Progenitor cell of endocrine pancreas (in vitro differentiated cells): ENCODE data around the gene BMPR1A. TPM values are rescaled to one million over a fixed set of nuclear protein-coding genes. Genes with fewer than 3 reads are reported as not detected.
"Not testable (repeated sequence)": the region's sequence is repeated elsewhere in the genome, so short reads cannot be mapped to it uniquely, and the experiment has no call there.

Experiments
- DNase-seq: peaks from one replicate; pipeline ENCODE4 v3.0.0; 2021; ENCODE audit warnings: low spot score; ENCODE audit not compliant: unreplicated experiment
- H3K27ac Mint-ChIP-seq: 2 replicates; pipeline ENCODE4 v1.8.0; 2021; ENCODE audit warnings: mild to moderate bottlenecking, moderate library complexity, mixed read lengths
- H3K27me3 Mint-ChIP-seq: 2 replicates; pipeline ENCODE4 v1.8.0; 2021; ENCODE audit warnings: mixed read lengths
- H3K36me3 Mint-ChIP-seq: 2 replicates; pipeline ENCODE4 v1.8.0; 2022; ENCODE audit warnings: mixed read lengths; ENCODE audit not compliant: insufficient read depth
- H3K4me1 Mint-ChIP-seq: 2 replicates; pipeline ENCODE4 v1.8.0; 2021; ENCODE audit warnings: low read depth, mixed read lengths
- H3K4me3 Mint-ChIP-seq: 2 replicates; pipeline ENCODE4 v1.8.0; 2021; ENCODE audit warnings: low read depth, mild to moderate bottlenecking, moderate library complexity, mixed read lengths
- H3K9me3 Mint-ChIP-seq: 2 replicates; pipeline ENCODE4 v1.8.0; 2021; ENCODE audit warnings: low read depth, mixed read lengths
- CTCF ChIP-seq: fragments of 200-600 bp; sonication (generic); IDR thresholded peaks from one replicate; pipeline ENCODE4 v1.5.0; 2021; ENCODE audit warnings: antibody characterized with exemption, mild to moderate bottlenecking; ENCODE audit not compliant: unreplicated experiment
- total RNA-seq: library from RNA; stranded (reverse); gene quantifications from 2 replicates; pipeline ENCODE4 v1.2.1, GENCODE V29; 2021

Gene BMPR1A
- total RNA-seq, 1 donor from 2014 or later, result 89.7 TPM

- peaks cover 24% of the 10 kb centered on the region for H3K4me1 Mint-ChIP-seq
- no peak for TF ChIP-seq CTCF
- no peak overlapping the region for H3K4me3 Mint-ChIP-seq
- H3K9me3 Mint-ChIP-seq, result no peaks in the 10 kb centered on the region
- DNase-seq, result no peak
- no peak overlapping the region for H3K27ac Mint-ChIP-seq
- H3K27me3 Mint-ChIP-seq, result peaks cover 8% of the 10 kb centered on the region
- H3K36me3 Mint-ChIP-seq, result no peaks in the 10 kb centered on the region
These were observed 26.7 kb upstream of the BMPR1A start for GRCh38 chr10:86729677-86730076.

DNA sequence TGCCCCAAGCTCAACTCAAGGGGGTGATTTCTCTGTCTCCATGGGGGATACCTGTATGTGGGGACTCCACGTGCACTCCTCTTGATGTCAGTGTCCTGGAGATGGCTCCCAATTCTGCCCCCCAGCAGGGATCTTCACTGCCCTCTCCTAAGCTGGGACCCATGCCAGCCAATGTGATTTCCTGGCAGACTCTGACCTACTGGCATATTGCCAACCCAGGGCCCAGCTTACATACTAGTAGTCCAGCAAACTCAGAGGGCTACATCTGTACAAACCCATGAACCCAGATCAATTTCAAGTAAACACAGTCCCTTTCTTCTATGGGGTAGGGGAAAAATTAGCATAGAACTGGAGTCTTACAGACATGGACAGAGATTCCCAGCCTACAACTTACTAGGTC lies 26.2 kb upstream of the BMPR1A start:
- no peak overlapping the region for H3K27ac Mint-ChIP-seq
- TF ChIP-seq CTCF, result no peak
- no peak for DNase-seq

GRCh38 chr10:86732771-86733170 lies 23.6 kb upstream of the BMPR1A start:
- Mint-ChIP-seq H3K27ac (no peak overlapping the region), H3K4me3 (no peak overlapping the region), H3K36me3 (no peaks in the 10 kb centered on the region), H3K9me3 (no peaks in the 10 kb centered on the region), H3K4me1 (peaks cover 13% of the 10 kb centered on the region), H3K27me3 (peaks cover 8% of the 10 kb centered on the region)
- no peak for DNase-seq
- no peak for TF ChIP-seq CTCF

More for the DNA sequence above, 26.2 kb upstream of the BMPR1A start:
- Mint-ChIP-seq H3K36me3 (no peaks in the 10 kb centered on the region), H3K27me3 (peaks cover 8% of the 10 kb centered on the region), H3K4me1 (peaks cover 25% of the 10 kb centered on the region), H3K9me3 (no peaks in the 10 kb centered on the region), H3K4me3 (no peak overlapping the region)

DNA sequence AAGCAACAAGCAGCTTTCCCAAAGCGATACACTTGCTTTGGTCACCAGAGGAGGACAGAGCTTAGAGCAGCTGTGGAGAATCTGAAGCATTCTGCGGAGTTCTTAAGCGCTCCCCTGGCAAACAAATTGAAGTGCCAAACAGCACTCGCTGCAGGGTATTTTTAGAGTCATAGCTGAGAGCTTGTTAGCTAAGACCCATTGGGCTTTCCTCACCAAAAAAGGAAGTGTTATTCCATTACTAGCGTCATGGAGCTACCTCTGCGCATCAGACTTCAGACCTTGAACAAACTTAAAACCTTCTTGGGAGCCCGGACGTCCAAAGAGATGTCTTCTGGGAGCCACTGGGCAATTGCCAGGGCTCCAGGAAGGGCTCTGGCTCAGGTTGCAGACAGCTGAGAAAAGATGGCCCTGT lies 23.2 kb upstream of the BMPR1A start:
- H3K9me3 Mint-ChIP-seq, result no peaks in the 10 kb centered on the region
- peaks cover 8% of the 10 kb centered on the region for H3K4me1 Mint-ChIP-seq
- peaks cover 8% of the 10 kb centered on the region for H3K27me3 Mint-ChIP-seq
- H3K36me3 Mint-ChIP-seq, result no peaks in the 10 kb centered on the region
- no peak for TF ChIP-seq CTCF
- no peak overlapping the region for H3K27ac Mint-ChIP-seq
- DNase-seq, result no peak
- no peak overlapping the region for H3K4me3 Mint-ChIP-seq

GRCh38 chr10:86734207-86734988 lies 22.0 kb upstream of the BMPR1A start:
- TF ChIP-seq CTCF, result no peak
- no peaks in the 10 kb centered on the region for H3K36me3 Mint-ChIP-seq
- H3K4me3 Mint-ChIP-seq, result no peak overlapping the region
- peaks cover 8% of the 10 kb centered on the region for H3K27me3 Mint-ChIP-seq
- peaks cover 7% of the 10 kb centered on the region for H3K4me1 Mint-ChIP-seq
- no peak for DNase-seq
- no peaks in the 10 kb centered on the region for H3K9me3 Mint-ChIP-seq
- no peak overlapping the region for H3K27ac Mint-ChIP-seq

GRCh38 chr10:86735278-86735677 lies 21.1 kb upstream of the BMPR1A start:
- H3K36me3 Mint-ChIP-seq, H3K27ac Mint-ChIP-seq, H3K9me3 Mint-ChIP-seq, H3K4me3 Mint-ChIP-seq, H3K4me1 Mint-ChIP-seq, DNase-seq: not testable (repeated sequence)
- H3K27me3 Mint-ChIP-seq, result peaks cover 11% of the 10 kb centered on the region
